T-helper 2 cell treated with Interferon-gamma antibody and Interleukin-4, amounts not matched to agents 100 ng/mL and 5 ng/mL, for 36 hours (primary cell): ENCODE results near the gene NOVA2. TPM values are rescaled to one million over a fixed set of nuclear protein-coding genes. Genes with fewer than 3 reads are reported as not detected.
"Not testable (repeated sequence)": the region's sequence is repeated elsewhere in the genome, so short reads cannot be mapped to it uniquely, and the experiment has no call there.

Experiments
- intact Hi-C: fragments of 100-400 bp; cut with micrococcal nuclease; formaldehyde crosslinking; loops from one replicate; pipeline ENCODE4 v1.15.1; 2023
- total RNA-seq: library from RNA; stranded (reverse); gene quantifications from 2 replicates; pipeline ENCODE4 v1.2.3, GENCODE V29; 2022

NOVA2 gene
- total RNA-seq, 1 donor from 2014 or later, result 0.09 TPM

DNA sequence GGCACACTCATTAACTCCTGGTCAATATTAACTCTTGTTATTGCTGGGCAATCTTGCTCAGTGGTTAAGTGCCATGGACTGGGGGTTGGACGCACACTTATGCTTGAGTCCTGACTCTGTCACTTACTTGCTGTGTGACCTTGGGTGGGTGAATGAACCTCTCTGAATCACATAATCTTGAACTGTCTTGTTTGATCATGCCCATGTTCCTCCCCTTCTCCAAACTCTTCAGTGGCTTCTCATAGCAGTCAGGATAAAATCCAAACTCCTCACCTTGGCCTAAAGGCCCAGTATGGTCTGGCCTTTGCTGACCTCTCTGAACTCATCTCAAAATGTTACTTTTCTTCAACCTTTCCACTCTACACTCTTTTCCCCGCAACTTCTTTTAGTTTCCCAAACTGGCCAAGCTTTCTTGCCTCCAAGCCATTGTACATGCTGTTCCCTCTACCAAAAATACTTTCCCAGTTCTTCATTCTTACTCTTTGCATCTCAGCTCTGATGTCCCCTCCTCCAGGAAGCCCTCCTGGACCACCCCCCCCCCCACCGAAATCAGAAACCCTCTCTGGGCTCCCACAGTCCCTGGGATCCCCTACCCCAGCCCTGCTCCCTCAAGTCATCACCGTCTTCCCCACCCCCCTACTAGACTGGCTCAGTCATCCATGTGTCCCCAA lies 73.6 kb downstream of the NOVA2 start:
- intact Hi-C loops, result loop anchor here (5.0 kb wide), 1 partner anchor 723 kb away; the partner anchor contains the start of genes BLOC1S3 and TRAPPC6A

DNA sequence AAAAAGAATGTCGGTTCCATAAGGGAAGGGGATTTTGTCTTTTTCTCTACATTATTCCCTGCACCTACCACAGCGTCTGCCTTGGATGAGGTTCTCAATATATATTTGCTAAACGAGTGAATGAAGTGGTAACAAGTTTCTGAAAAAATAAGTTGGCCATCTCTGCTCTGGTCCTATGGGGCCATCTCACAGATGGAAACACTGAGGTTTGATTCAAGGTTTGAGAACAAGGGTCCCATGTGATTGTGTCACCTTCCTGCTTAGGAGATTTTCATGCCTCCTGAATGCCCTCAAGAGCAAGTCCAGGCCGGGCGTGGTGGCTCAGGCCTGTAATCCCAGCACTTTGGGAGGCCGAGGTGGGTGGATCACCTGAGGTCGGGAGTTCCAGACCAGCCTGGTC lies 74.4 kb downstream of the NOVA2 start:
- intact Hi-C loops, result no loop called here

DNA sequence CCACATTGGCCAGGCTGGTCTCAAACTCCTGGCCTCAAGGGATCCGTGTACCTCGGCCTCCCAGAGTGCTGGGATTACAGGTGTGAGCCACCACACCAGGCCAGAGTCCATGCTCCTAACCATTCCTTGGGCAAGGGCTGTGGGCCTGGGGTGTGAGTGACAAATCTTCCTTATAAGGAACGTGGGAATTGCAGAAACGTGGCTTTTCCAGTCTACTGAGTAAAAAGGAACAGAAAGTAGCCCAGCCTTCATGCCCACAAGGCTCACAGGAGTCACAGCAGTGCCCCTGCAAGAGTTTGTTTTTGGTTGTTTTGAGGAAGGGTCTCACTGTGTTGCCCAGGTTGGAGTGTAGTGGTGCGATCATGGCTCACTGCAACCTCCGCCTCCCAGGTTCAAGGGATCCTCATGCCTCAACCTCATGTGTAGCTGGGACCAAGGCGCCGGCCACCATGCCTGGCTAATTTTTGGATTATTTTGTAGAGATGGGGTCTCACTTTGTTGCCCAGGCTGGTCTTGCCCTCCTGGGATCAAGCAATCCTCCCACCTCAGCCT lies 76.3 kb downstream of the NOVA2 start:
- intact Hi-C loops, result no loop called here

DNA sequence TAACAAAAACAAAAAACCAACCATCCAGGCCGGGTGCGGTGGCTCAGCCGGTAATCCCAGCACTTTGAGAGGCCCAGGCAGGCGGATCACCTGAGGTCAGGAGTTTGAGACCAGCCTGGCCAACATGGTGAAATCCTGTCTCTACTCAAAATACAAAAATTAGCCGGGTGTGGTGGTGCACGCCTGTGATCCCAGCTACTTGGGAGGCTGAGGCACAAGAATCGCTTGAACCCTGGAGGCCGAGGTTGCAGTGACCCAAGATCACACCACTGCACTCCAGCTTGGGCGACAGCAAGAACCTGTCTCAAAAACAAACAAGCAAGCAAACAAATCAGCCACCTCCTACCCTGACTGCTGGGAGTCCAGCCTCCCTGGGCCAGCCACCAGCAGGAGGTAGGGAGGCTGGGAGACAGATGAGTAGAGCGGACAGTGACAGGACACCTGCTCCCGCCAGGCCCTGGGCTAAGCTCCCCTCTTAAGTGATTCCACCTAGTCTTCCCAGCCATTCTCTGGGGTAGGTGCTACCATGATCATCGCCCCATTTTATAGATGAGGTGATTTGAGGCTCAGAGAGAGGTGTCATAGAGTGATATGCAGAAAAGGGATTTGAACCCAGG lies 77.6 kb downstream of the NOVA2 start:
- intact Hi-C loops, result not testable (repeated sequence)

DNA sequence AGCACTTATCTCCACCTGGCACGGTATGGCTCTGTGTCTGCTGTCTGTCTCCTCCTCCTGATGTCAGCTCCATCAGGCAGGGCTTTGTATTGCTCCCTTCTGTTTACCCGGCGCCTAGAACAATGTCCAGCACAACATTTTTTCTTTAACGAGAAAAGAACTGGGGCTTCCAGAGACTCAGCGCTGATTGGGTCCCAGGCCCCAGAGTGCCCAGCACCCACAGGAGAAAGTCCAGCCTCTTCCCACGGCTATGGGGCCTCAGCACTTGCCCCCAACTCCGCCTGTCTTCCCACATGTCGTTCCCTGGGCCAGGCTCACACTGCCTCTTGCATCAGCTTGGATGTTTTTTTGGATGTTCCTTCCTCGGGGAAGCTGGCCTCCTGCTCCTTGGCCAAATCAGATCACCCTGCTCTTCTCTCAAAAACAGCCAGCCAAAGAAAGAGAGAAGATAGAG lies 78.1 kb downstream of the NOVA2 start:
- intact Hi-C loops, result no loop called here

DNA sequence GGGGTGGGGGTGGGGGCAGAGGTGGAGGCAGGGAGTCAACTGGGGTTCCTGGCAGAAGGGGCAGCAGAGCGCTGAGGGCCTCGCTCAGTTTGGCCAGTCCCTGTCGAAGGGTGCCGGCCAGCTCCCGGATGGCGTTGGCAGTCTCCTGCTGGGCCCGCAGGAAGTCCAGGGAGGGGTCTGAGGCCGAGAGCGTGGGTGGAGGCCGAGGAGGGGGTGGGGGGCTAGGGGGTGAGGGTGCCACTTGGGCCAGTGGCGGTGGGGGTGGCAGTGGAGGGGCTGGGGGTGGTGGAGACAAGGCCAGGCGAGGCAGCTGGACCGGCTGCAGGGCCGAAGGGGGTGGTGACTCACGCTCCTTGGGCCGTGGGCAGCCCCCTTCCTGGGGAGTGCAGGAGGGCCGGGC lies 82.8 kb downstream of the NOVA2 start:
- intact Hi-C loops, result no loop called here

DNA sequence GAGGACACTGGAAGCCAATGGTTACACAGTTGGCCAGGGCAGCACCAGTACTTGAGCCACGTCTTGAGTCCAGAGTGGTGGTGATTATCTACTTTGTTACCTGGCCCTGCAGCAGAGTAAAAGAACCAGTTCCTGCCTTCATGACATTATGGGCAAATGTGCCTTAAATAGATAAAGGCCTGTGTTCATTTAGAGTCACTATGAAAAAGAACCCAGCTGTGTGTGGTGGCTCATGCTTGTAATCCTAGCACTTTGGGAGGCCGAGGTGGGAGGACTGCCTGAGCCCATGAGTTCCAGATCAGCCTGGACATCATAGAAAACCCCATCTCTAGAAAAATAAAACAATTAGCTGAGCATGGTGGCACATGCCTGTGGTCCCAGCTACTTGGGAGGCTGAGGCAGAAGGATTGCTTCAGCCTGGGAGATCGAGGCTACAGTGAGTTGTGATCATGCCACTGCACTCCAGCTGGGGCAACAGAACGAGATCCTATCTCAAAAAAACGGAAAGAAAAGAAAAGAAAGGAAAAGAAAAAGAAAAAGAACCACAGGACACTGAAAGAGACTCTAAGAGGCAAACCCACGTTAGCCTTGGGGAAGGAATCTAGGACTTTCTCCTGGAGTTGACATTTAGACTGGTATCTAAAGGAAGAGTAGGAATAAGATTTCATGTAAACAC lies 84.3 kb downstream of the NOVA2 start:
- intact Hi-C loops, result no loop called here

DNA sequence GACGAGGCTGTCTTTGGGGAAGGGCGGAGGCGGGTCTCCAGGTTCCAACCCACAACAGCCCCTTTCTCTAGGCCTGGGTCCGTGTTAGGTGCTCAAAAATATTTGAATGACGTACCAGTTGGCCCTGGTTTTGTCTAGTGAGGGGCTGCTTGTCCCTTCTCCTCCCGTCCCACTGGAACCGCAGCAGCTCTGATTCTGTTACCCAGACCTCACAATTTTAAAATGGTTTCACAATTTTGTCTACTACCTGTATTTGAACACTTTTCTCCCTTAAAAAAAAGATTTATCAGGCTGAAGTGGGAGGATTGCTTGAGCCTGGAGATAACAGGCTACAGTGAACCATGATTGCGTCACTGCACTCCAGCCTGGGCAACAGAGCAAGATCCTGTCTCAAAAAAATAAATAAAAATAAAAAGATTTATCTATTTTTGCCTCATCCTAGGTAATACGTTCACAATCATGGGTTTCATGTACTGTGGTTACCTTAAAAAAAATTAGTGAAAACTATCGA lies 86.4 kb downstream of the NOVA2 start:
- intact Hi-C loops, result loop anchor here (2.0 kb wide), 1 partner anchor 156 kb away; the partner anchor contains the start of gene FBXO46

DNA sequence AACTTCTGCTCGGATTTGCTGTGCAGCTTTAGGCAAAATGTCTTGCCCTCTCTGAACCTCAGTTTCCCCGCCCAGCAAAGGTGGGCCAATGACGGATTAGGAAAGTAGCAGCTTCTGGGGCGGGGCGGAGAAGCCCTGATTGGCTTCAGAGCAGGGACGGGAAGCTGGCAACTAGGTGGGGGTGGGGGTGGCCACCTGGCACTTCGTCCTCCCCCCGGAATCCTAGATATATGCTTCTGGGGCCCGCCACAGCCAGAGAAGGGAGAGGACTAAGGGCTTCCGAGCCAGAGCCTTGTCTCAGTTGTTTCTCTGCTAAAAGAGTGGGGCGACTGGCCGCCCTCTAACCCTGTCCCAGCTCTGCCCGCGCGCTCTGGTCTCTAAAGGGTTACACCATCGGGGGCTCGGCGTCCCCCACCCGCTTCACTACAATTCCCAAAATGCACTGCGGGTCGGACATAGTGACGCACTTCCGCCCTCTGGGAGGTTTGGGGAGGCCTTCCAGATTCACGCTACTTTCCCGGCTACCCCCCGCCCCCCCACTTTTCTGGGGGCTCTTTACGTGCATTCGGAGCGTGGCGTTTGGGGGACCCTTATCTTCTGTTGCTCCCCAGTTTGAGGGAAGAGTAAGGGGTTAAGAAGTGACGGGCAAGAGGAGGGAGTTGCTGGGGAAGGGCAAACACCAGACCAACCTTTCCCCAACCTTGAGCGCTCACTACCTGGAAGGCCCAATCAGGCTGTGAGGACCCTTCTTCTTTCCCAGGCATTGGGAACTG lies 87.1 kb downstream of the NOVA2 start:
- intact Hi-C loops, result loop anchor here (1.0 to 2.0 kb wide), 7 partner anchors 16 to 480 kb away; partner anchors contain the start of genes CCDC61, FBXO46, MYPOP and POLR1G

DNA sequence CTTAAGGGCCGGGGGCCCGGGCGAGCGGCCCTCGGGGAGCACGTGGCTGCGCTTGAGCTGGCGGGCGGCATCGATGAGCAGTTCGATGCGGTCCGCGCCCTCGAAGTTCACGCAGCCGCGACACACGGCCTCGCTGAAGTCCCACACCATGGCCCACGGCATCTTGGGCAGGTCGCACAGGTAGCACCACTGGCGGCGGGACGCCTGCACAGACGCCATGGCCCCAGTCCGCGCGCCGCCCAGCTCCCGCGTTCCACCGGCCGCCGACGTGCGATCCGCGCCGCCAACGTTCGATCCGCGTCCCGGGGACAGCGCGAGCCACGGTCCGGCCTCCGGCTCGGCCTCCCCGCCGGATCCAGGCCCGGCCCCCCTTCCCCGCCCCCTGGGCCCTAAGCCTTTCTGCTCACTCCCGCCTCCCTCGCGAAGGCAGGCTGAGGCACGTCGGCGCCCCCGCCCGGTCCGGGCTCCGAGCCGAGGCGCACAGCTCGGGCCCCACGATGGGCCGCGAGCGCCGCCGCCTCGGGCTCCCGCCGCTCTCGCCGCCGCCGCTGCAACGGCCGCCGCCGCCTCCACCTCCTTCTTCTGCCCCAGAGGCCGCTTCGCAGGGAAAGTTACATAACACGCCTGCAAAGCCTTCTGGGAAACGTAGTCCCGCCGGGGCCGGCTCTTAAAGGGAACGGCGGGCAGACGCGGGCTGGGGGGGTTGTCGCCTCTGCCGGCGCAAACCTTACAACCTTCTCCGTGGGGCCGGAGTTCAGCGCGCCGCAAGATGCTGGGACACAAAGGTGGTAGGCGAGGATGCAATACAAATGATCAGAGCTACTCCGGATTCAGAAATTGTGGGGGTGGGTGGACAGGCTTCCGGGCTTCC lies 87.9 kb downstream of the NOVA2 start, which contains the start of gene IRF2BP1:
IRF2BP1 (minus strand) TSS at position 586 of the 871 bp plus-strand sequence; CDS start at position 219, 367 bp downstream.
- intact Hi-C loops, result loop anchor here (1.0 to 2.0 kb wide), 7 partner anchors 17 to 479 kb away; partner anchors contain the start of genes CCDC61, FBXO46, MYPOP and POLR1G

DNA sequence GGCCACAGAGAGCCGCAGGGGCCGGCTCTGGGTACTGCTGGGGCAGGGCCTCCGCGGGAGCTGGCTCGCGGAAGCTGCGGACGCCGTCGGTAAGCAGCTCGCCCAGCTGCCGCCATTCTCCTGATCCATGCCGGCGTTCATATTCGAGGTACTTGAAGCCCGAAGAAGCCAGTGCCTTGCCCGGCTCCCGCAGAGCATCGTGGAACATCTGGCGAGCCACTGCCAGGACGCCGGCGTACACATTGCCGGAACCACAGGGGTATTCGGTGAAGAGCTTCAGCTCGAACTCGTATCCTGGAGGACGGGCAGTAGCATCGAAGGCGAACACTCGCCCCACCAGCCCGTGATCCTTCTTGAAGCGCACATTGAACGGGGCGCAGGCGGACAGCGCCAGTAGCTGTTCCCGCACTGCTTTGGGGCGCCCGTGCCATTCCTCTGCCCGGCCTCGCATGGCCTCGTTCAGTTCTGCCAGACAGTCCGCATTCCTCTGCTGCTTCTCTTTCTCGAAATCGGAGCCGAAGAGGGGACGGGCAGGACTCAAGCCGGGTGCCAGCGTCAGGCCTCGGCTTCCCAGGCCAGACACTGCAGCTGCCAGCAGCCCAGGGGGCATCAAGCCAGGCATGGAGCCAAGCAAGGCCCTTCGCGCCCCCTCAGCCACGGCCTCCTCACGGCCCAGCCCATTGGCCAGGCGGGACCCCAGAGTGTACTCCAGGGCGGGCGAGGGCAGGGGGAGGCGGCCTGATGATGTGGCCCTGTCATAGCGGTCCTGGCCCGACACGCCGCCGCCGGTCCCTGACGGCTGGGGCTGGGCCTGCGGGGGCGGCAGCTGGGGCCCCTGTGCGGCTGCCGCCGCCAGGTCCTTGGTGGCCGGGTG lies 88.7 kb downstream of the NOVA2 start:
- intact Hi-C loops, result no loop called here

DNA sequence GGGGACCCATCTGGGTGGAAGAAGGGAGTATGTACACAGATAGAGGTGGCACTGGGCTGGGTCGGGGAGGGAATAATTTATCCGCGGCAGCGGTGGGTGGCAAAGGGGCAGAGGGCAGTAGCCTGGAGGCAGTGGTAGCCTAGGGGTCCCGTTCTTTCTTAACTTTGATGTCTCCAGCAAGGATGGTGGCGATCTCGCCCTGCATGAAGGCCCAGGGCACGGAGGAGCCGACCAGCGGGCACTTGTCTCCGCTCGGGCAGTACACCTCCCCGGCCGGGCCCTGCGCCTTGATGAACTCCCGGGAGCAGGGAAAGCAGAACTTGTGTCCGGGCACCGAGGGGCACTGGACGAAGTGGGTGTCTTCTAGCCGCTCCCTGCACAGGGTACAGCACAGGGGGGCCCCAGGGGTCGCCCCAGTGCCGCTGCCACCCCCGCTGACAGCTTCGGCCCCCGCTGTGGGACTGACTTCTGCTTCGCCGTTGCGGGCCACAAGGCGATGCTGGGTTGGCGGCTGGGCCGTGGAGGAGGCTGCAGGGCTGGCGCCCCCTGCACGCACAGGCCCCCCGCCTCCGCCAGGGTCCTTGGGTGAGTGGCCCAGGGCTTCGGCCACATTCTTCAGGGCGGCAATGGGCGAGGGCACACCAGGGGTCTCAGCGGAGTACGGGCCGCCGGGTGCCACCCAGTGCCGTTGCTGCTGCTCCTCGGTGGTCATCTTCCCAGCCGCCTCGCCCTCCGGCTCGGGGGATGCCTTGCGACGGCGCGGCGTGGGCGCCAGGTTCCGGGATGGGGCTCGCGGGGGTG lies 89.6 kb downstream of the NOVA2 start:
- intact Hi-C loops, result loop anchor here (1.0 kb wide), 1 partner anchor 67 kb away; no protein-coding TSS in a partner anchor

Other genes starting within 250 kb of the NOVA2 start
- gene FBXO46, start 243.0 kb downstream of the NOVA2 start, total RNA-seq, result 38.3 and 38.9 TPM in 2 replicates
- not detected in 2 replicates for gene MEIOSIN, start 240.4 kb downstream of the NOVA2 start, total RNA-seq
- 0.68 and 0.82 TPM in 2 replicates for gene SIX5, start 204.6 kb downstream of the NOVA2 start, total RNA-seq
- gene DMPK, start 191.4 kb downstream of the NOVA2 start, total RNA-seq, result 13.8 and 17.1 TPM in 2 replicates
- gene DMWD, start 181.0 kb downstream of the NOVA2 start, total RNA-seq, result 23.1 and 26.2 TPM in 2 replicates
- gene RSPH6A, start 158.6 kb downstream of the NOVA2 start, total RNA-seq, result 0.39 and 0.50 TPM in 2 replicates
- 99.9 and 106 TPM in 2 replicates for gene SYMPK, start 110.7 kb downstream of the NOVA2 start, total RNA-seq
- not detected in 2 replicates for gene FOXA3, start 109.5 kb downstream of the NOVA2 start, total RNA-seq
- 15.3 and 15.8 TPM in 2 replicates for gene IRF2BP1, start 87.7 kb downstream of the NOVA2 start, total RNA-seq
- 8.8 and 9.8 TPM in 2 replicates for gene MYPOP, start 71.3 kb downstream of the NOVA2 start, total RNA-seq
- gene NANOS2, start 59.1 kb downstream of the NOVA2 start, total RNA-seq, result not detected in 2 replicates
- gene CCDC61, start 21.6 kb upstream of the NOVA2 start, total RNA-seq, result 22.8 and 26.8 TPM in 2 replicates
- not detected in 2 replicates for gene PGLYRP1, start 49.2 kb upstream of the NOVA2 start, total RNA-seq
- not detected in 2 replicates for gene IGFL4, start 67.1 kb upstream of the NOVA2 start, total RNA-seq
- gene IGFL3, start 150.8 kb upstream of the NOVA2 start, total RNA-seq, result not detected in 2 replicates
- gene IGFL2, start 174.4 kb upstream of the NOVA2 start, total RNA-seq, result 0.30 TPM in 1 of 2 replicates, not detected in the other